LNCAP (cell line): ENCODE data around the gene DTD1.

Source experiments
- CTCF ChIP-seq: fragments of 450-650 bp; IDR thresholded peaks from 2 replicates; pipeline ENCODE4 v1.5.1; 2017; ENCODE audit warnings: mild to moderate bottlenecking

Gene DTD1

GRCh38 chr20:18748987-18749386 is 161.1 kb downstream of the DTD1 start:
- no peak for TF ChIP-seq CTCF

GRCh38 chr20:18749528-18749927 is 161.7 kb downstream of the DTD1 start:
- no peak for TF ChIP-seq CTCF

- no peak for TF ChIP-seq CTCF
Observed at GRCh38 chr20:18750735-18751134, 162.9 kb downstream of the DTD1 start.

GRCh38 chr20:18754030-18754652 is 166.3 kb downstream of the DTD1 start:
- no peak for TF ChIP-seq CTCF

- TF ChIP-seq CTCF = no peak
Observed at GRCh38 chr20:18754653-18755045, 166.8 kb downstream of the DTD1 start.

- no peak for TF ChIP-seq CTCF
Observed at GRCh38 chr20:18767676-18768075, 179.8 kb downstream of the DTD1 start.

GRCh38 chr20:18773566-18773965 is 185.7 kb downstream of the DTD1 start:
- TF ChIP-seq CTCF = no peak

GRCh38 chr20:18774207-18774606 is 186.4 kb downstream of the DTD1 start:
- no peak for TF ChIP-seq CTCF
